Ascending aorta (tissue), 2 donors: ENCODE measurements around the gene DAGLA. TPM values are rescaled to one million over a fixed set of nuclear protein-coding genes. Genes with fewer than 3 reads are reported as not detected.

Experiments
- DNase-seq, 2 donors: peaks; one replicate each; pipeline ENCODE4 v3.0.0-alpha.2; 2019; ENCODE audit warnings: low spot score in 2 of 2
- H3K27ac ChIP-seq, 2 donors: fragments of 200-600 bp; sonication (generic); one replicate each; pipeline ENCODE4 v1.5.1; 2016 to 2017; ENCODE audit warnings: mild to moderate bottlenecking in 1 of 2
- H3K27me3 ChIP-seq: fragments of 200-600 bp; sonication (generic); one replicate; pipeline ENCODE4 v1.5.1; 2017
- H3K36me3 ChIP-seq, 2 donors: fragments of 200-600 bp; sonication (generic); one replicate each; pipeline ENCODE4 v1.5.1; 2016
- H3K4me1 ChIP-seq, 2 donors: fragments of 200-600 bp; sonication (generic); one replicate each; pipeline ENCODE4 v1.5.1; 2016 to 2017; ENCODE audit warnings: mild to moderate bottlenecking in 1 of 2
- H3K4me3 ChIP-seq, 2 donors: fragments of 200-600 bp; sonication (generic); one replicate each; pipeline ENCODE4 v1.5.1; 2016 to 2017; ENCODE audit warnings: mild to moderate bottlenecking in 1 of 2
- H3K9me3 ChIP-seq, 2 donors: fragments of 200-600 bp; sonication (generic); one replicate each; pipeline ENCODE4 v1.5.1; 2016
- CTCF ChIP-seq, 3 experiments: fragments of 200-600 bp in 2 of 3; fragments of 450-650 bp in 1 of 3; sonication (generic) in 2 of 3; IDR thresholded peaks; one replicate each; pipeline ENCODE4 v1.5.1; 2016 to 2019; ENCODE audit warnings: antibody characterized with exemption in 3 of 3, mild to moderate bottlenecking in 1 of 3, moderate library complexity in 1 of 3
- intact Hi-C: fragments of 100-400 bp; cut with DNase I; formaldehyde crosslinking; loops from one replicate; pipeline ENCODE4 v1.15.1; 2023
- total RNA-seq: library from RNA; depleted of rRNA; stranded (reverse); fragments of >200 nt; gene quantifications from one replicate; pipeline ENCODE4 v1.1.0, GENCODE V29; 2016

DAGLA gene
- total RNA-seq, 1 donor from 2014 or later, result 5.3 TPM

- no peak for TF ChIP-seq CTCF (IDR thresholded peaks at IDR 0.05)
- Histone ChIP-seq H3K9me3 (no peaks in the 10 kb centered on the region), H3K36me3 (no peaks in the 10 kb centered on the region), H3K4me3 (no peak overlapping the region), H3K27ac (no peak overlapping the region), H3K4me1 (peaks cover 0 to 9% of the 10 kb centered on the region in 2 donors), H3K27me3 (no peaks in the 10 kb centered on the region)
- no peak for DNase-seq
- intact Hi-C loops, result no loop called here
These were observed 40.4 kb downstream of the DAGLA start for GRCh38 chr11:61720597-61720996.

DNA sequence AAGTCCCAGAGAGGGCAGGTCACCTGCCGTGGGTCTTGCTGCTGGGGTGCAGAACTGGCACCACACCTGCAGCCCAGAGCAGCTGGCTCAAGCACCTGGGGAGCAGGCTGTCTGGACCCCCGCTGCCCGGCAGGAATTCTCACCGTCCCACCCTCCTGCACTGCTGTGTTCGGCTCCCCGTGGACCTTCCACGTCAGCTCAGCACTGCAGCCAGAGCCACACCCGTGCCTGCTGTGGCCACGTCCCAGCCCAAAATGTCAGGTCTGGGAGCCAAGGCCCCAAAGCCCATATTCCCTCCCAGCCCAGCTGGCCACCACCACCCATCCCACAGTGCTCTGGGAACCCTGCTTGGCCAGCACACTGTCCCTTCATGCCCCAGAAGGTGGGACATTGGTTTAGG, 44.2 kb downstream of the DAGLA start:
- intact Hi-C loops, result no loop called here
- no peak for TF ChIP-seq CTCF (IDR thresholded peaks at IDR 0.05)
- no peak for DNase-seq
- Histone ChIP-seq H3K9me3 (no peaks in the 10 kb centered on the region), H3K4me1 (no peaks in the 10 kb centered on the region), H3K27ac (no peak overlapping the region), H3K4me3 (no peak overlapping the region), H3K27me3 (no peaks in the 10 kb centered on the region), H3K36me3 (no peaks in the 10 kb centered on the region)

DNA sequence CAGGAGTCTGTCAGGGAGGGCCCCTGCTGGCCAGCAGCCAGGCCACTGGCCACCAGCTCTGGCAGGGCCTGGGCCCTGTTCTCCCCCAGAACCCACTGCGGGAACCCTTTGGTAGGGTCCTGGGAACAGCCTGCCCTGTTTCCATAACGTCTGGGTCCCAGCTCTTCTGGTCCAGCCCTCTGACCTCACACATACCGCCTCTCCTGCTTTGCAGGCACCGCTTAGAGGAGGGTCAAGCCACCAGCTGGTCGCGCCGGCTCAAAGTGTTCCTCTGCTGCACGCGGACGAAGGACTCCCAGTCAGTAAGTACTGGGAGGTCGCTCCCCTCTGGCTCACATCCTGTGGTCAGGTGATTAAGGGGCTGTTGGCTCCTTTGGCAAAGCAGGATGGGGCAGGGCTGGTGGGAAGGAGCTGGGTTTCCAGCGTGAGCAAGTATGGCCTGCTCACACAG, 45.6 kb downstream of the DAGLA start:
- no peaks in the 10 kb centered on the region for H3K4me1 ChIP-seq
- intact Hi-C loops, result no loop called here
- no peak overlapping the region for H3K27ac ChIP-seq
- no peaks in the 10 kb centered on the region for H3K36me3 ChIP-seq
- no peaks in the 10 kb centered on the region for H3K27me3 ChIP-seq
- H3K4me3 ChIP-seq, result no peak overlapping the region
- DNase-seq, result no peak
- no peak for TF ChIP-seq CTCF (IDR thresholded peaks at IDR 0.05)
- no peaks in the 10 kb centered on the region for H3K9me3 ChIP-seq

DNA sequence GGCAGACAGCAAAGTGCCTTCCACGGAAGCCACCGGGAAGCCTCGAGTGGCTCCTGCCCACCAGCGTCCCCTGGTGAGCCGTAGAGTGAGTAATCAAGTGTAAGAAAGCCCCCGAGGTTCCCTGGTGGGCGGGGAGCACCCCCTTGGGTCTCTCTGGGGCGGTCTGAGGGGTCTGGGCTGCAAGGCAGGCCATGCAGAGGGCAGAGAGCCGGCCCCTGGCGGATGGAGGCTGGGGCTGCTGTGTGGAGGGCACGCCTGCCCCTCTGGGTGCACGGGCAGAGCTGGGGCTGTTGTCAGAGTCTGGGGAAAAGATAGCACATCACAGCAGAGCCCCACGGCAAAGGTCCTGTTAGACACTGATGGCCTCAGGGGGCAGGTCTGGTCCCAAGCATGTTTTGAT, 46.6 kb downstream of the DAGLA start:
- H3K36me3 ChIP-seq, result no peaks in the 10 kb centered on the region

GRCh38 chr11:61727401-61727811, 47.2 kb downstream of the DAGLA start:
- no peaks in the 10 kb centered on the region for H3K27me3 ChIP-seq
- TF ChIP-seq CTCF (IDR thresholded peaks at IDR 0.05), result no peak
- no peak overlapping the region for H3K4me3 ChIP-seq
- no peak overlapping the region for H3K27ac ChIP-seq
- no peaks in the 10 kb centered on the region for H3K36me3 ChIP-seq
- no peaks in the 10 kb centered on the region for H3K9me3 ChIP-seq
- intact Hi-C loops, result no loop called here
- H3K4me1 ChIP-seq, result no peaks in the 10 kb centered on the region
- no peak for DNase-seq

More for the DNA sequence above, 46.6 kb downstream of the DAGLA start:
- no peak for DNase-seq
- no peaks in the 10 kb centered on the region for H3K9me3 ChIP-seq
- no peak overlapping the region for H3K27ac ChIP-seq
- H3K4me1 ChIP-seq, result no peaks in the 10 kb centered on the region
- H3K4me3 ChIP-seq, result no peak overlapping the region
- no peak for TF ChIP-seq CTCF (IDR thresholded peaks at IDR 0.05)
- intact Hi-C loops, result no loop called here
- H3K27me3 ChIP-seq, result no peaks in the 10 kb centered on the region
